GM19395 (cell line): Measurements from ENCODE around the gene BBS10.
"Not testable (repeated sequence)": the region's sequence is repeated elsewhere in the genome, so short reads cannot be mapped to it uniquely, and the experiment has no call there.

ENCODE experiments used
- ATAC-seq: cut with Tn5 transposase; IDR thresholded peaks from one replicate; pipeline ENCODE4 v1.9.1; 2021; ENCODE audit warnings: mild to moderate bottlenecking, moderate library complexity; ENCODE audit not compliant: unreplicated experiment

BBS10 gene

GRCh38 chr12:76332606-76333005 lies 15.6 kb downstream of the BBS10 start:
- no peak for ATAC-seq

- no peak for ATAC-seq
Observed at GRCh38 chr12:76329606-76330005, 18.6 kb downstream of the BBS10 start.

- no peak for ATAC-seq
Observed at GRCh38 chr12:76329159-76329558, 19.1 kb downstream of the BBS10 start.

GRCh38 chr12:76319595-76320319 lies 28.5 kb downstream of the BBS10 start:
- not testable (repeated sequence) for ATAC-seq

- no peak for ATAC-seq
Observed at GRCh38 chr12:76318773-76319594, 29.2 kb downstream of the BBS10 start.

GRCh38 chr12:76317976-76318375 lies 30.2 kb downstream of the BBS10 start:
- no peak for ATAC-seq

GRCh38 chr12:76316468-76316867 lies 31.7 kb downstream of the BBS10 start:
- no peak for ATAC-seq

GRCh38 chr12:76313299-76313698 lies 34.9 kb downstream of the BBS10 start:
- no peak for ATAC-seq

GRCh38 chr12:76312315-76312714 lies 35.9 kb downstream of the BBS10 start:
- no peak for ATAC-seq

GRCh38 chr12:76311796-76312195 lies 36.4 kb downstream of the BBS10 start:
- no peak for ATAC-seq

GRCh38 chr12:76310110-76310509 lies 38.1 kb downstream of the BBS10 start:
- ATAC-seq, result no peak

- ATAC-seq, result no peak
Observed at GRCh38 chr12:76308866-76309265, 39.3 kb downstream of the BBS10 start.

GRCh38 chr12:76307083-76307482 lies 41.1 kb downstream of the BBS10 start:
- no peak for ATAC-seq

GRCh38 chr12:76303989-76304460 lies 44.2 kb downstream of the BBS10 start:
- no peak for ATAC-seq

GRCh38 chr12:76303365-76303764 lies 44.9 kb downstream of the BBS10 start:
- ATAC-seq, result no peak

GRCh38 chr12:76300297-76300665 lies 47.9 kb downstream of the BBS10 start:
- no peak for ATAC-seq

- no peak for ATAC-seq
Observed at GRCh38 chr12:76299536-76300296, 48.5 kb downstream of the BBS10 start.
